GM12892 (cell line): Measurements from ENCODE around the gene RABL2A.
"Not testable (repeated sequence)": the region's sequence is repeated elsewhere in the genome, so short reads cannot be mapped to it uniquely, and the experiment has no call there.

Experiments used
- POLR2A ChIP-seq: IDR thresholded peaks from 2 replicates; pipeline ENCODE4 v1.6.1; 2011; ENCODE audit warnings: low read depth, low read length, control low read depth
- POLR2AphosphoS5 ChIP-seq: IDR thresholded peaks from 2 replicates; pipeline ENCODE4 v1.6.1; 2011; ENCODE audit warnings: low read depth, low read length, control low read depth
- TAF1 ChIP-seq: IDR thresholded peaks from 2 replicates; pipeline ENCODE4 v1.6.1; 2011; ENCODE audit warnings: low read depth, mild to moderate bottlenecking, control low read depth, low read length, borderline replicate concordance

DNA sequence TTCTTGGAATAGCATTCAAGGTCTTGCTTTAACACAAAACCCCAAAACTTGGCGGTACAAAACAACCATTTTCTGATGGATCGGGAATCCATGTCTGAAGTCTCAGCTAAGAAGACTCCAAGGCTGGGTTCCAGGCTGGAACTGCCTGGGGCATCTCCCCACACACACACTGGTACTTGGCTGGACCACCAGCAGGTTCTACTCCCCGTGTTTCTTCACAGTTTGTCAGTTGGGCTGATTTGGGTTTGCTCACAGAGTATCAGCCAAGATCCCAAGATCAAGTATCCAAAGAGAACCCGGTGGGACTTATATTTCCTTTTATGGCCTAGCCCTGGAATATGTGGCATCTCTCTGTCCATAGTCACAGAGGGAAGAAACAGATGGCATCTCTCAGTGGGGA, 9.2 kb downstream of the RABL2A start:
- TF ChIP-seq POLR2A, POLR2AphosphoS5, TAF1: not testable (repeated sequence)
